Superior temporal gyrus (tissue), 1 donor: ENCODE results near the gene FTCD.
"Not testable (repeated sequence)": the region's sequence is repeated elsewhere in the genome, so short reads cannot be mapped to it uniquely, and the experiment has no call there.

Source experiments
- DNase-seq: peaks from one replicate; pipeline ENCODE4 v3.0.0-alpha.2; 2016; ENCODE audit errors: extremely low spot score

The FTCD gene

GRCh38 chr21:46155514-46156377, at the start of gene FTCD:
TSS of gene FTCD (minus strand) at chr21:46155579. CDS start at chr21:46155523, 56 bp downstream.
- DNase-seq = no peak

- DNase-seq = no peak
These were observed 49.8 kb upstream of the FTCD start for GRCh38 chr21:46205166-46205565.

GRCh38 chr21:46203203-46203600, 47.8 kb upstream of the FTCD start:
- DNase-seq = no peak

GRCh38 chr21:46202592-46203202, 47.3 kb upstream of the FTCD start:
- DNase-seq = no peak

GRCh38 chr21:46200877-46201803, 45.8 kb upstream of the FTCD start:
- not testable (repeated sequence) for DNase-seq

GRCh38 chr21:46199436-46200373, 44.3 kb upstream of the FTCD start:
- DNase-seq = no peak

GRCh38 chr21:46196733-46197132, 41.4 kb upstream of the FTCD start:
- DNase-seq = no peak

GRCh38 chr21:46195595-46196195, 40.3 kb upstream of the FTCD start:
- DNase-seq = no peak

- DNase-seq = no peak
These were observed 39.3 kb upstream of the FTCD start for GRCh38 chr21:46194374-46195334.

- DNase-seq = no peak
These were observed 38.5 kb upstream of the FTCD start for GRCh38 chr21:46193829-46194373.

- DNase-seq = no peak
These were observed 36.6 kb upstream of the FTCD start for GRCh38 chr21:46191686-46192575.

- DNase-seq = no peak
These were observed 35.9 kb upstream of the FTCD start for GRCh38 chr21:46191257-46191685.

- no peak for DNase-seq
These were observed 35.2 kb upstream of the FTCD start for GRCh38 chr21:46190491-46191131.

GRCh38 chr21:46189959-46190490, 34.6 kb upstream of the FTCD start:
- DNase-seq = no peak

- peak; percentile 45 for DNase-seq
These were observed 34.0 kb upstream of the FTCD start for GRCh38 chr21:46189213-46189958.
